ENCODE measurements around the gene AUTS2.

GRCh38 chr7:70647801-70648498, 1049.7 kb downstream of the AUTS2 start:
- TF ChIP-seq, protein P1, sequence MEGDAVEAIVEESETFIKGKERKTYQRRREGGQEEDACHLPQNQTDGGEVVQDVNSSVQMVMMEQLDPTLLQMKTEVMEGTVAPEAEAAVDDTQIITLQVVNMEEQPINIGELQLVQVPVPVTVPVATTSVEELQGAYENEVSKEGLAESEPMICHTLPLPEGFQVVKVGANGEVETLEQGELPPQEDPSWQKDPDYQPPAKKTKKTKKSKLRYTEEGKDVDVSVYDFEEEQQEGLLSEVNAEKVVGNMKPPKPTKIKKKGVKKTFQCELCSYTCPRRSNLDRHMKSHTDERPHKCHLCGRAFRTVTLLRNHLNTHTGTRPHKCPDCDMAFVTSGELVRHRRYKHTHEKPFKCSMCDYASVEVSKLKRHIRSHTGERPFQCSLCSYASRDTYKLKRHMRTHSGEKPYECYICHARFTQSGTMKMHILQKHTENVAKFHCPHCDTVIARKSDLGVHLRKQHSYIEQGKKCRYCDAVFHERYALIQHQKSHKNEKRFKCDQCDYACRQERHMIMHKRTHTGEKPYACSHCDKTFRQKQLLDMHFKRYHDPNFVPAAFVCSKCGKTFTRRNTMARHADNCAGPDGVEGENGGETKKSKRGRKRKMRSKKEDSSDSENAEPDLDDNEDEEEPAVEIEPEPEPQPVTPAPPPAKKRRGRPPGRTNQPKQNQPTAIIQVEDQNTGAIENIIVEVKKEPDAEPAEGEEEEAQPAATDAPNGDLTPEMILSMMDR (IDR thresholded peaks at IDR 0.05; ENCODE audit: low read depth, low read length, missing input control), result no peak
- TF ChIP-seq TAF1 (conservative IDR thresholded peaks at IDR 0.05), result no peak
- TF ChIP-seq ZBTB33 (IDR thresholded peaks at IDR 0.05), result no peak
- TF ChIP-seq REST (IDR thresholded peaks at IDR 0.05), result no peak
- no peak for TF ChIP-seq EGR1 (IDR thresholded peaks at IDR 0.05; ENCODE audit: low read depth in 2 of 2)
- no peak for TF ChIP-seq RAD21 (IDR thresholded peaks at IDR 0.05)
- TF ChIP-seq, protein P2, sequence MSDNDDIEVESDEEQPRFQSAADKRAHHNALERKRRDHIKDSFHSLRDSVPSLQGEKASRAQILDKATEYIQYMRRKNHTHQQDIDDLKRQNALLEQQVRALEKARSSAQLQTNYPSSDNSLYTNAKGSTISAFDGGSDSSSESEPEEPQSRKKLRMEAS (IDR thresholded peaks at IDR 0.05), result no peak
- TF ChIP-seq YY1 (IDR thresholded peaks at IDR 0.05), result no peak
- no peak for TF ChIP-seq JUND (IDR thresholded peaks at IDR 0.05)
- TF ChIP-seq SP1 (IDR thresholded peaks at IDR 0.05), result no peak
- no peak for TF ChIP-seq FOXA1 (IDR thresholded peaks at IDR 0.05)
- no peak for TF ChIP-seq GABPA (IDR thresholded peaks at IDR 0.05 in 1 of 2, conservative IDR thresholded peaks at IDR 0.05 in 1 of 2)
- no peak for TF ChIP-seq ATF3 (IDR thresholded peaks at IDR 0.05)
